OCI-LY1 (cell line): ENCODE data around the gene MAP3K1.

Source experiments
- CTCF ChIP-seq: fragments of 200-600 bp; sonication (generic), shearing (Covaris generic); IDR thresholded peaks from 2 replicates; pipeline ENCODE4 v1.5.1; 2017; ENCODE audit warnings: mild to moderate bottlenecking, antibody characterized with exemption, low read length, moderate library complexity, mixed read lengths
- EZH2 ChIP-seq: fragments of 200-600 bp; sonication (generic), shearing (Covaris generic); IDR thresholded peaks from 2 replicates; pipeline ENCODE4 v1.8.0; 2017; ENCODE audit warnings: borderline replicate concordance, mixed run types, mild to moderate bottlenecking, antibody characterized with exemption, low read length, moderate library complexity, mixed read lengths

- no peak for TF ChIP-seq CTCF
- no peak for TF ChIP-seq EZH2
Observed at GRCh38 chr5:56854920-56855319, 39.6 kb downstream of the MAP3K1 start.
